NCI-H1092 (cell line): ENCODE data around the gene MBNL1.
"Not testable (repeated sequence)": the region's sequence is repeated elsewhere in the genome, so short reads cannot be mapped to it uniquely, and the experiment has no call there.

Experiments
- DNase-seq: peaks from one replicate; lab custom pipeline; 2025; lab: John Stamatoyannopoulos, UW

Gene MBNL1

DNA sequence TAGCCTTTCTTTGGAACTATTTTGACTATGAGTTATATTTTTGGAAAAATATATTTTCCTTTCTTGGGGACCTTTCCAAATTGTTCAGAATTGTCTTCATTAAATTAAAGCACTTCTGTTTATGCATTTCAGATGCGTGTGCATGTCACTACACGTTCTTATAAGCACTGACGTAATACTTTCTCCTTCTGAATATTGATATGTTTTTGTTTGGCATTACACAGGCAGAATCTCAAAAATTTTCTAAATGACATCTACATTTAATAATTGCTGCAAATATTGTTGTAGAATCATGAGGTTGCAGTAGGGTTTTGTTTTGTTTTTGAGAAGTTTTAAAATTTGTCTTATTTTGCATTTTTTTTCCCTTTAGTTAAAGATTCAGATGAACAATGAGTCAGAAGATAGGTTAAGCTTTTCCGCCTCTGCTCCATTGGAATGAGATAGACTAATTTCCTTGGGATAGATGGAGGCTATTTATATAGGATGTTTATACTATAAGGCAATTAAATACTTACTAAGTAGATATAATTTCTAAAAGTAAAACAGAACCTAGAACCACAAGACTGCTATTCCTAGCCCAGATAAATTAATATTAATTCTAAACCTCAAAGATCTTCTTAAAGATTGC is 110.8 kb downstream of the MBNL1 start:
- DNase-seq, result no peak

DNA sequence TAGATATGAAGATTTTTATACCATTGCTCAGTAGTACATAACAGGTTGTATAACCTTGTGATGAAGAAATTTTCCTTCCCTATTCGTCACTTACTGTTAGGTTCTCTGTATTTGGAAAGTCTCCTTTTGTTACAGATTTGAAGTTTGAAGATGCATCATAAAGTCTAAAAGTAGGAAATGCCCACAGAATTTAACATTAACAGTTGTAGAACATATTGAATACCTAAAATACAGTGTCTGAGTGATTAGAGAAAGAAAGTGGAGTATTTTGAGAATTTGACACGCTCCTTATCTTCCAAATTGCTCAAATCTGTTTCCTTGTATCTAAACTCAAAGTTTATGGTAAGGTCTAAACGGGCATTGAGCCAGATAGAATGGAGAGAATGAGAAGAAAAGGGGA is 111.3 kb downstream of the MBNL1 start:
- no peak for DNase-seq

DNA sequence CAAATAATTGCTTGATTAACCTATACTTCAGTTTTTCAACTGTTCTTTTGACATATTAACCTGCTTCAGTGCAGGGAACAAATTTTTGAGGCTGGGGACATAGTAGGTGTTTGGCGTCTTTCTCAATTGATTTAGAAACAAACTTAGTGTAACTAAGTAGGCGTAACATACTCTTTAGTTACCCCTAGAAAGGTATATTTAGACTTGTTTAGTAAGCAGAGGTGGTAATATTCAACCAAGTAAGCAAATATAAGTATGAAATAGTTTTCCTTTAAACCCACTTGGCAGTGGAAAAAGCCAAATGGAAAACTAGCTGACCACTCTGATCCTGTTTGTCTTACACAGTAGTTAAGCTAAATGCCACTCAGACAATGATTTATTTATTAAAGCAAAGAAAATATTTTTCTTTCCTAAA is 113.2 kb downstream of the MBNL1 start:
- no peak for DNase-seq

DNA sequence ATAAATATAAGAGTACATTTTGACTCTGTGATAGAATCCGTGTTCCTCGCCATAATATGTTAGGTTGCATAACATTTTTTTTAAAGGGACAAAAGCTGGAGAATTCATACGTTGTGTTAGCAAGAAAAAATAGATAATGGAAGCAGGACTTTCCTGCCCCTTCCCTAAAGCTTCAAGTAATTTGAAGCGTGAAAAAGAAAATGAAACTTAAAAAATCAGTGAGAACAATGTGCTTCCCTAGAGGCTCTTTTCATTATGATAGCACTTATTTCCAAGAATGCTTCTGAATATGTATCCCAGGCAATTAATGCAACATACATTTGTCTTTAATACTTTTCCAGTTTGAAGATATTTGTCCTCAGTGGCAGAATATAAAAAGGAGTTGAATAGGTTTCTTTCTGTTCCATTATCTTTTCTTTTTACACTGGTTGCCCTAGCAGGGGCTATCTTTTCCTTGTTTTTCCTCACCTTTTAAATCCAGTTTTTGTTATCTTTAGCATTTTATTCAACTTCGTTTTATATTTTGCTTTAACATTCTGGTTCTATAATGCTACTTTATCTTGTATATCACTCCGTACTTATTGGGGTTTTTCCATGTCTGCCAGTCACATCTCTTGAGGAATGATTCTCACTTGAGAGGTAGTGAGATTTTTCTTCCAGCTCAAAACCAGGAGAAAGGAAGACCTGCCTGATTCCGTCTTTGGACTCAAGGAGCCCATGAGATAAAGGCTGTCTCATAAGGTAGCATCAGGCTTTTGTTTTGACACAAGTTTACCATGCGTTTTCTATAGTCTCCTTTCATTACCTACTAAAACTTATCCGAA is 113.8 kb downstream of the MBNL1 start:
- no peak for DNase-seq

DNA sequence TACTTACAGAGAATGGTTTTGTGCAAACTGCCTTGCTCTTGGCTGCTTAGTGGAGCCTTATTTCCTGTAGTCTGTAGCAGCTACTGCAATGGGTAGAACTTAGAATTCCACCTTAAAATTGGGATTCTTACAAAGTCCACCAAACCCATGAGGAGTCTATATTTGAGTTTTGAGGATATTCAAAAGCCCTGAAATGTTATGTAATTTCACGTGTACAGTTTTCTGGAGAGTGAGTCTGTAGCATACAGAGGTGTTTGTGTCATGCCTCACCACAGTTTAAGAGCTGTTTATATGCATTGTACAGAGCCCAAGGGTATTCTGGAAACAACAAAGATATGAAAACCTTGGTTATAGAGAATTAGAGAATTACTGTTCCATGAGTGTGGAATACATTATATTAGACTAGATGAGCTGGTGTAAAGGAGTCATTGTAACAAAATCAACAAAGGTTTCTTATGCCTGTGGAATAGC is 114.4 kb downstream of the MBNL1 start:
- DNase-seq, result no peak

DNA sequence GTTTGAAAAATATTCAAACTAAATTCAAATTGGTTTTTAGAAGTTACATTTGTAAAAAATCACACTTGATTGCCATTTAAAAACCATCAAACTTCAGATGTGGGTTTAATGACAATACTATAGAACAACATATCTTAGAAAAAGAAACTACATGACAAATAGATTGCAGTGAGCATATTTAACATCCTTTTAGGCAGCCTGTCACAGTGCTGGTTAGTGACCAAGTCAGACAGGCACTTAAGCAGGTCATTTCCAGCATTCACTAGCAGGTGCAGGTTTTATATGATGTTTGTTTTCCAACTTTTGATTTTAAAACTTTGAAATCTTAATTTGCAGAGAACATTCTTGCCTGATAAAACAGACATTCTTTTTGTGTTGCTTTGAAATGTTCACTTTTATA is 115.7 kb downstream of the MBNL1 start:
- DNase-seq, result no peak

DNA sequence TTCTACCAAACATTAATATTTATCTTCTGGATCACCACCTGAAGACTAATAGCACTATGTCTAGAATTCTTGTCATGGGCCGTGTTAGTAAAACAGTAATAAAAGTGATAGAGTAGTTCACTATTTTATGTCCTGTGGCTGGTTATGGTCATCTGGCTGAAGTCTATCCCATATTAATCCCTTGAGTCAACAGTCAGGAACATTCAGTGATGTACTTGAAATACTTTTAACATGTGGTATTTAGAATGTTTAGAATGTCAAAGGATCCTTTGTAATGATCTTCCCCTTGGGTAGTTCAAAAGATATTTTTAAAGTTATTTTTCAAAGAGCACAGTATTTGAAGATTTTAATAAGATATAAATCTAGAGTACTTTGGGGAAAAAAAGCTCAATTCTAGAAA is 117.0 kb downstream of the MBNL1 start:
- no peak for DNase-seq

DNA sequence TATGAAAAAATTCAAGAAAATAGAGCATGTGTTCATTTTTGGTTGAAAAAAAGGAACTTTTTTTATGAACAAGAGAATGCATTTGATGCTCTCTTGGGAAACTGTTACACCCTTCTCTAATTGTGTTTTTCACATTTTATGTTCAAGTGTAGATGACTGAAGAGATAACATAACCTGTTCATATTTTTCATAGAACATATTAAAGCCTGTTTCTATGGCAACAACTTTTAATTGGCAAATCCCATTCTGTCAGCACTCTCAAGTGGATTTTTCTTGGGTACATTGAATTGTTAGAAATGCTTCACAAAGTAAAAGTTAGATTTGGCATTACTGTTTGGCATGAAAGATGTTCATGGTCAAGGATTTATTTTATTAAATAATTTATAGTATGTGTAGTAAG is 117.5 kb downstream of the MBNL1 start:
- DNase-seq, result no peak

DNA sequence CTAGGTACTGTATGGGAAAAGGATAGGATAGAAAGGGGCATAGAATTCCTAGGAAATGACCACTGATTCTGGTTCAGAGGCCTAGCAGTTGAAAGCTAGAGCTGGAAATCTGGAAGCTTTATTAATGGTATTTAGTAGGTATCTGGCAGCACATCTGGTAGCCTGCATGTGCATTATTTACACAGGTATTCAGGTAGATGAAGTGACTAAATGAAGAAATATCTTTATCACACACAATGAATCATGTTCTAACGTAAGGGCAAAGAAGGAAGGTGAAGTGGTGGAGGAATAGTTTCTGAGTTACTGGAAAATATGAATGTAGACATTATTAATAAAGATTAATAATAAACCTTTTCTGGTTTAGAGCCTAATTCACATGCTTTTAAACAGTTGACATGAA is 119.9 kb downstream of the MBNL1 start:
- no peak for DNase-seq

DNA sequence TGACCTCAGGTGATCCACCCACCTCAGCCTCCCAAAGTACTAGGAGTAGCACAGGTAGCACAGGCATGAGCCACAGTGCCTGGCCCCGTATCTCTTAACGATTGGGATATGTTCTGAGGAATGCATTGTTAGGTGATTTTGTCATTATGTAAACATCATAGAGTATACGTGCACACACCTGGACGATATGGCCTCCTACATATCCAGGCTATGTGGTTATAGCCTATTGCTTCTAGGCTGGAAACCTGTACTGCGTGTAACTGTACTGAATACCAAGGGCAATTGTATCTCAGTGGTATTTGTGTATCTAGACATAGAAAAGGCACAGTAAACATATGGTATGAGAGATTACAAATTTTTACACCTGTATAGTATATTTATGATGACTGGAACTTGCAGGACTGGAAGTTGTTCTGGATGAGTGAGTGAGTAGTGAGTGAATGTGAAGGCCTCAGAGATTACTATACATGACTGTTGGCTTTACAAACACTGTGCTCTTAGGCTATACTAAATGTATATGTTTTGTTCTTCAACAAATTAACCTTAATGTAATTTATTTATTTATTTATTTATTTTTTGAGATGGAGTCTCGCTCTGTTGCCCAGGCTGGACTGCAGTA is 120.7 kb downstream of the MBNL1 start:
- no peak for DNase-seq

DNA sequence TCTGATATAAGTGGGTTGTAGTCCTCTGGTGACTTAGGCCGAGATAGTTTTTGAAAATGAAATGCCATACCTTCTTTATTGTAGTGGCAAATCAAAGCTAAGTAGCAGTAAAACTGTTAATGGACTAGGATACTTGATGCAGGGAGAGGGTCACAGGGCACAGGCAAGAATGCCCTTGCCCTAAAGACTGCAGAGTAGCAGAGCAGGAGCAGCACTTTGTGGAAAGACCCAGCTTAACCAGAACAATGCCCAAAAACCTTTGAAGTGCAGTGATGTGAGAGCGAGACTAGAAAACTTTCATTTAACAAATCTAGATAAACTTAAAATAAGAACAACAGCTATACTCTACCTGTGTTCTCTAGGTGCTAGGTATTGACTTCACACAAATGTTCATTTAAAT is 121.9 kb downstream of the MBNL1 start:
- DNase-seq, result no peak

DNA sequence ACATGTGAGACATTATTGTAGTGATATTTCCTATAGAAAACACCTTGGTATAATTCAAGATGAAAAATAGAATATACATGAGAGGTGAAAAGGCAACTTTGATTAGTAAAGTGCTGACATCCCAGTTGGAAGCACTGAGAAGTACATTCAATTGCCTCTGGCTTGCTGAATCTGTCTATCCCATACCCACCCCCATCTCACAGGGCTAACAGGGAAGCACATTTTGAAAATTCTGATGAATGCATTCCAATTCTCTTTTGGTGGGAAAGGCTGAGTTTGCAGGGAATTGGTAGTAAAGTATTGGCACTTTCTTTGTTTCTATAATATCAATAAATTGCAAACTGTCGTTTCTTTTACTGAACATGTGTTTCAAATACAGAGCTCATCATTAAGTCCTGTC is 122.9 kb downstream of the MBNL1 start:
- no peak for DNase-seq

DNA sequence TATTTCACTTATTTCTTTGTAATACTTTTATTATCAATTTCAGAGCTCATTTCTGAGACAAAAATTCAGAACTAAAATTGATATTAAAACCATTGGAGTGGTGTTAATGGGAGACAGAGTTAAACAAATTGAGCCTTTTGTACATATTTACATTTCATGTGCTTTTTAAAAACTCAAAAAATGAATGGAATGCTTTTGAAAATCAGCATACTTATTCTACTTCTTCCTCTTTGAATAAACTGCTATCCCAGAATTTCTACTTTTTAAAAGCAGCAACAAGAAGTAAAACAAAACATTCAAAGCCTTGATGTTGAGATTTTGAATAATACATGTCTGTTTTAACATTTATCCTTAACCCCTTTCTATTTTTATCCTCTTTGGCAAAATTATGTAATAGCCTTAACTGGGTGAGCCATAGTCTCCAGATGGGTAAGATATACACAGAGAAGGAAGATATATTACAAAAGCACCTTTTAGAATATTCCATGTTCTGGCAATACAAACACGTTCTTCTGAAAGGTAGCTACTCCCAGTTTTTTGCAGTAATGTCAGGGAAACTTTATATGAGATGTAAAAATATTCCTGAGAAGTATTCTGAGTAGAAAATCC is 123.6 kb downstream of the MBNL1 start:
- DNase-seq, result no peak

DNA sequence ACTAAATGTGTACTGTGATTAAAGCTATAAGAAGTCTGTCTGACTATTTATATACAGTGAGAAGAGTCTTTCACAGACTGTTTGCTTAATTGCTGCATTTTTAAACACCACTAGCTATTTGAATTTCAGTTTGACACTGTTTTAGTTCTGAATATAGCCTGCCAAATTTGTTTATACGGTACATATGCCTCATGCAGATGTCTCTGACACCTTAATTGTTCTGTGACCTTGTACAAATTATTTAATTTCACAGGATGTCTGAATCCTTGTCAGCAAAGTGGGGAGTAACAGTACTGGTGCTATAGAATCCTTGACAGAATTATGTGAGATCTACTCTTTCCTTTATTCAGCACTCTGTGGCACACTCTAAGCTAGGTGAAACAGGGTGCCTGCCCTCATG is 125.5 kb downstream of the MBNL1 start:
- no peak for DNase-seq

DNA sequence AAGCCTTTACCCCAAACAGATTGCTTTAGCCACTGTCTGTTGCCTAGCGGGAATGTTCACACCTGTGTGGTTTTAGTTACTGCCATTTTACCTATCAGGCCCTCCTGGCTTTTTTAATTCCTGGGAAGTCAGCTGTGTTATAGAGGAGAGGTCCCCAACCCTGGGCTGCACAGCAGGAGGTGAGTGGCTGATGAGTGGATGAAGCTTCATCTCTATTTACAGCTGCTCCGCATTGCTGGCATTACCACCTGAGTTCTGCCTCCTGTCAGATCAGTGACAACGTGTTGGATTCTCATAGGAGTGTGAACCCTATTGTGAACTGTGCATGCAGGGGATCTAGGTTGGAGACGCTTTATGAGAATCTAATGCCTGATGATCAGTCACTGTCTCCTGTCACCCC is 127.0 kb downstream of the MBNL1 start:
- no peak for DNase-seq

DNA sequence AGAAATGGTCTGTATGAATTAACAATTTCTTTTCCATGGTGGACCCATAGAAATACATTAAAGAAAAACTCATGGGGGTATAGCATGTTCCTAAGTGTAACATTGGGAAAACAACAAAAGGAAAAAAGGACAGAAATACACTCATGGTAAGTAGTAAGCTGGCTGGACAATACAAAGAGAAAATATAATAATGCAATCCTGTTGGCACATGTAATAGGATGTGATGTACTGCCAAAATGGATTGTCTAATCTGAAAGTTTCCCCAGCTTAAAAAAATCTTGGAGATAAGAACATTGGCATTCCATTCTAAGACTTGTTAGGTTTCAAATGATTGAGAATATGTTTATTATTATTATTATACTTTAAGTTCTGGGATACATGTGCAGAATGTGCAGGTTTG is 128.1 kb downstream of the MBNL1 start:
- no peak for DNase-seq

DNA sequence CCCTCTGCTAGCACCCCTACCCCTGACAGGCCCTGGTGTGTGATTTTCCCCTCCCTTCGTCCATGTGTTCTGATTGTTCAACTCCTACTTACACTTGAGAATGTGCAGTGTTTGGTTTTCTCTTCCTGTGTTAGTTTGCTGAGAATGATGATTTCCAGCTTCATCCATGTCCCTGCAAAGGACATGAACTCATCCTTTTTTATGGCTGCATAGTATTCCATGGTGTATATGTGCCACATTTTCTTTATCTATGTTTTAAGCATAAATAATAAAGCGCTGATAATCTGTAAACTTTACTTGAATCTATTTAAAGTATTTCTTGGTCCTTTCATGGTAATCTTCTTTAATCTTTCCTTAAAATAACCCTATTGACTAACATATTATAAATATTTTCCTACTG is 128.6 kb downstream of the MBNL1 start:
- DNase-seq, result not testable (repeated sequence)

DNA sequence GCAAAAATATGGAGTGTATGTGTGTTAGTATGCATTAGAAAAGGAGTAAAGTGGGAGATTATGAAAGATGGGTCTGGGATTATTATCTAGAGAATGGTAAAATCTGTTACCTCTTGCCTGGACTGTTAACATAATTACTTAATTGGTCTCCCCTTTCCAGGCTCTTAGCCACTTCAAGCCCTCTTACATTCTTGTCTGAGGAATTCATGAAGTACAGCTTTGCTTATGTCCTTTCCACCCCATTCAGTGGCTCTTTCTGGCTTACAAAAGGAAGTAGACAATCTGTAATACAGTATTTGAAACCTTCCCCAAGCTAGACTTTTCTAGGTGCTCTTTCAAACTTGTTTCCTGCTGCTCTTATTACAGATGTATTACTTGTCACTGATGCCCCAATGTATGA is 129.8 kb downstream of the MBNL1 start:
- DNase-seq, result no peak

DNA sequence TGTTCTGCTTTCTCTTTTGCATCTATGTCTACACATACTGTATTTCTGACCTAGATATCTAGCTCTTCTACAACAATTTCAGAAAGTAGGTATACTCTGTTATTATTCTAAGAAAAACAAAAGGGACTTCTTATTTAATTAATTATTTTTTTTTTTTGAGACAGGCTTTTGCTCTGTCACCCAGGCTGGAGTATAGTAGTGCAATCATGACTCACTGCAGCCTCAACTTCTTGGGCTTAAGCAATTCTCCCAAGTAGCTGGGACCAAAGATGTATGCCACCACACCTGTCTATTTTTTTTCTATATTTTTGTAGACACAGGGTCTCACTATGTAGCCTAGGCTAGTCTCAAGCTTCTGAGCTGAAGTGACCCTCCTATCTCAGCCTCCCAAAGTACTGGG is 130.6 kb downstream of the MBNL1 start:
- DNase-seq, result no peak

DNA sequence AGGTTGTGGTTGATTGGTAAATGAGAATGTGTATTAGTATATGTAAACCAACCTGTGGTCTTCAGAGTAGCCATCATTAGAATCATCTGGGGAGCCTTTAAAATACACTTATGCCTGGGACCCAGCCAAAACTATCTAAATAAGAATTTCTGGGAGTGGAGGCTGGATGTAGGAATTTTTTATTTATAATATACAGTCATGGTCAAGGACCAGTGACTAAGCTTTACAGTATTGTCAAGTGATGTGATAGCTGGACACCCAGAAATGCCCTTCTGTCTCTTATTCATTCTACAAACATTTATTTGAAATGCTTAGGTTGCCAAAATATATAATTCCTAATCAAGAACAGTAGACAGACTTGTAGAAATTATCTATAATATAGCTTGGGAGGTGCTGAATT is 132.2 kb downstream of the MBNL1 start:
- DNase-seq, result no peak

DNA sequence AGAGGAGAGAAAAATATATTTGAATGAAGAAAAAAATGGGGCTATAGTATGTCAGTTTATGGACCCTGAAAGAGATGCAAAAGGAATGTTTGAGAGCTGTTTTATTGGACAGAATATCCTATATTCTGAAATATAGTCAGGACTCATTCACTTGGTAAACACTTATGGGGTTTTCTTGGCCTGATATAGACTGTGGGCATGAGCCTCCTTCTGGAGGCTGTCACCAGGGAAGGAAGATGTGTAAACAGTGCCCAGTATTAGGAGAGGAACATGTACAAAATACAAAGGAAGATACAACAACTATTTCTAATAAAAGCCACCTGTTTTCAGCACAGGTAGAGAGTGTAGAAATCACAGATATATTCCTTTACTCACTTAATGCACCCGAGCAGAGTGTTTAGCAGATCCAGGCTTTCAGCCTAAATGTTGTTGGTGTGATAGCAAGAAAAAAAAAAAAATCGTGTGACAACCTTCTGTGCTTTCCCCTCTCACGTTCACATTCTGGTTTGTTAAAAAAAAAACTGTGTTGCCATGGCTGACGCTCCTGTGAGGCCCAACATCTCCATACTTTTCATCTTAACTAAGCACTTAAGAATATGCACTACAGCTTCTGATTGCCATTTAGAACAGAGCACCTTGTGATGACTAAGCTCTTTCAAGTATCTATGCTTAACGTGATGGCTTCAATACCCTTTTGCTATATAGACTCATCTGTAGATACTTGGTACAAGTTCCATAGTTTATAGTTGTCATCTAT is 134.1 kb downstream of the MBNL1 start:
- no peak for DNase-seq

DNA sequence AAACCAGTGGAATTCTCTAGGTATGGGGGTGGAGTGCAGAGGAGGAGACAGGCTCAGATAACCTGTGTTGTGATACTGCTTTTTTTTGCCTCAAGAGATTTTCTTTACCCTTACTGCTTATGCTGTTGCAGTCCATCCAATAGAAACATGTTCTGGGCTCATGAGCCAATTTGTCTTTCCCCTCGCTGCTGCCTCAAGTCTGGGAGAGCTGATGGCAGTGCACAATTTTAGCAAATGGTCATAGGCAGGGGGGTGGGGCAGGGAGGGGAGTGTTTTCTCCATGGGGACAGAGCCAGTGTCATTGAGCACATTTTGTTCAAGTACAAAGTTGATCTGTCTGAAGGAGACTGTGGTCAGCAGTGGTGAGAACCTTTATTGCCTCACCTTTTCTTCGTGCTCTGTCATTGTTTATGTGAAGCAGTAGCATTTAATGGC is 134.9 kb downstream of the MBNL1 start:
- DNase-seq, result no peak
